ENCODE results near the gene OMA1. TPM values are rescaled to one million over a fixed set of nuclear protein-coding genes. Genes with fewer than 3 reads are reported as not detected.
A peak's percentile ranks its signal among the peaks of the same experiment; 100 is the strongest.
"Not testable (repeated sequence)": the region's sequence is repeated elsewhere in the genome, so short reads cannot be mapped to it uniquely, and the experiment has no call there.

OMA1 gene
- total RNA-seq, 1 experiment from 2014 or later = 11.9 TPM

DNA sequence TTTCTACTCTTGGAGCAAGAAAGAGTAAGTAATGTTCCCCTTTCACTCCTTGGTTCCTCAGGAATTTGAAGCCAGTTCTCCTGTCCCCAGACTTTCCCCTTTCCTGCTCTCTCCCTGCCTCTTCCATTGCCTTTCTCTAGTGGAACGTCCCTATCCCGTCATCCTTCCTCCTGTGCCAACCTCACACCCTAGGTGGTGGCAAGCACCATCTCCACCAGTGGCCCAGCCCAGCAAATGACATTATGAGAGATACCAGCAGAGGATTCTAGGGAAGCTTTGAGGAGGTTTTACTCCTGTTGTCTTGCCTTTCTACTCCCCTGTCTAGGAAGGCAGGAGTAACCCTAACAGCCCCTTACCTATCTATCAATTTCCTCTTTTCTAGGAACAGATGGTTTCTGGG lies 38.6 kb upstream of the OMA1 start:
- BruUV-seq (replicated peaks) = no TSS peak
- no peak overlapping the region for H3K27ac ChIP-seq (ENCODE audit: low read depth, low read length, poor library complexity, severe bottlenecking)
- no peak overlapping the region for H3K4me3 ChIP-seq (ENCODE audit: low read depth, low read length, poor library complexity, severe bottlenecking)
- POLR2A ChIA-PET (ENCODE audit: low non-redundant PET) = no interaction called here
- peaks cover 3% of the 10 kb centered on the region for H3K4me1 ChIP-seq (ENCODE audit: insufficient read depth, low read length, poor library complexity, severe bottlenecking)
- H3K9me3 ChIP-seq (ENCODE audit: low read depth, low read length, poor library complexity, severe bottlenecking) = no peaks in the 10 kb centered on the region
- H3K27me3 ChIP-seq (replicated peaks; ENCODE audit: insufficient read depth, low read depth, low read length, poor library complexity) = no peaks in the 10 kb centered on the region
- TF ChIP-seq EZH2 (IDR thresholded peaks at IDR 0.05; ENCODE audit: borderline replicate concordance, low read depth, low read length, poor library complexity, severe bottlenecking) = no peak
- TF ChIP-seq, protein P1, sequence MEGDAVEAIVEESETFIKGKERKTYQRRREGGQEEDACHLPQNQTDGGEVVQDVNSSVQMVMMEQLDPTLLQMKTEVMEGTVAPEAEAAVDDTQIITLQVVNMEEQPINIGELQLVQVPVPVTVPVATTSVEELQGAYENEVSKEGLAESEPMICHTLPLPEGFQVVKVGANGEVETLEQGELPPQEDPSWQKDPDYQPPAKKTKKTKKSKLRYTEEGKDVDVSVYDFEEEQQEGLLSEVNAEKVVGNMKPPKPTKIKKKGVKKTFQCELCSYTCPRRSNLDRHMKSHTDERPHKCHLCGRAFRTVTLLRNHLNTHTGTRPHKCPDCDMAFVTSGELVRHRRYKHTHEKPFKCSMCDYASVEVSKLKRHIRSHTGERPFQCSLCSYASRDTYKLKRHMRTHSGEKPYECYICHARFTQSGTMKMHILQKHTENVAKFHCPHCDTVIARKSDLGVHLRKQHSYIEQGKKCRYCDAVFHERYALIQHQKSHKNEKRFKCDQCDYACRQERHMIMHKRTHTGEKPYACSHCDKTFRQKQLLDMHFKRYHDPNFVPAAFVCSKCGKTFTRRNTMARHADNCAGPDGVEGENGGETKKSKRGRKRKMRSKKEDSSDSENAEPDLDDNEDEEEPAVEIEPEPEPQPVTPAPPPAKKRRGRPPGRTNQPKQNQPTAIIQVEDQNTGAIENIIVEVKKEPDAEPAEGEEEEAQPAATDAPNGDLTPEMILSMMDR (conservative IDR thresholded peaks at IDR 0.05; ENCODE audit: low read depth, low read length) = no peak
- intact Hi-C loops (cut with micrococcal nuclease; ENCODE audit: unreplicated experiment) = no loop called here
- H3K36me3 ChIP-seq (ENCODE audit: insufficient read depth, low read length, poor library complexity, severe bottlenecking) = no peaks in the 10 kb centered on the region
- CTCF ChIA-PET = no interaction called here
- DNase-seq (ENCODE audit: low spot score) = no peak

DNA sequence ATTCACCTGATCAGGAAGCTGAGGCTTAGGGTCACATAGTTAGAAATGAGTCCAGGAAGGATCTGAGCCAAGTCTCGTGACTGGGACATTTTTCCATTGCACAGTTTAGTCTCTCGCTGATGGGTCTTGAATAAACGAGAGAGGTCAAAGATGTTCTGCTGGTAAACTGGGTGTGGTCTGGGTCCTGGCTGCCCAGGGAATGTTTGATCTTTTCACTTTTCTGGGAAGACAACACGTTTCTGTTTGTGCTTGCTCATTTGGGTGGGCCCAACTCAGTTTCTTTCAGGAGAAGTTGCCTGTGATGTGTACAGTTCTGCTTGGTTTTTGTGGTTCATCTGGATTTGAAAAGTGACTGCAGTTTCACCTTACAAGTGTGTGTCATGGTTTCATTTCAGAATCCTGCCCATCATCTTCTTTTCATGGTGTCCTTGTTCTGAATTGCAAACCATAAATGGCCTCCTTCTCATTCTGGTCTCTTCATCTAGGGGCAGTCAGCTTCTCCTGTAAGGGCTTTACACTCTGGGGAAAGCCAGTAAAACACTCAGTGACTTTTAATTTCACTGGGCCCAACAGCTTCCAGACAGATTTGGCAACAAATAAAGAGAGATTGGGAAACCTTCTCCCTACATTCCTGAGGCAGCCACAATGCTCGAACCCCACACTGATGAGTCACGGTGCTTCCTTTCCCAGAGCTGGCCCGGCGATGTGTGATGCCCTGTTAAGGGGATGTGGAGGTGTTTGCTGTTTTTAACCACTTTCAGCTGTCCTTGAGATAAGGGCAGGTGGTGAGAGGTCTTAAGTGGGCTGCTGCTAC lies 37.8 kb upstream of the OMA1 start:
- peaks cover 3% of the 10 kb centered on the region for H3K4me1 ChIP-seq (ENCODE audit: insufficient read depth, low read length, poor library complexity, severe bottlenecking)
- ChIA-PET POLR2A (ENCODE audit: low non-redundant PET) (no interaction called here), CTCF (no interaction called here)
- no peaks in the 10 kb centered on the region for H3K9me3 ChIP-seq (ENCODE audit: low read depth, low read length, poor library complexity, severe bottlenecking)
- TF ChIP-seq, protein P1 (conservative IDR thresholded peaks at IDR 0.05; ENCODE audit: low read depth, low read length) = no peak
- no peak for TF ChIP-seq EZH2 (IDR thresholded peaks at IDR 0.05; ENCODE audit: borderline replicate concordance, low read depth, low read length, poor library complexity, severe bottlenecking)
- DNase-seq (ENCODE audit: low spot score) = peak; percentile 50
- BruUV-seq (replicated peaks) = no TSS peak
- no peaks in the 10 kb centered on the region for H3K36me3 ChIP-seq (ENCODE audit: insufficient read depth, low read length, poor library complexity, severe bottlenecking)
- H3K27me3 ChIP-seq (replicated peaks; ENCODE audit: insufficient read depth, low read depth, low read length, poor library complexity) = no peaks in the 10 kb centered on the region
- no peak overlapping the region for H3K4me3 ChIP-seq (ENCODE audit: low read depth, low read length, poor library complexity, severe bottlenecking)
- intact Hi-C loops (cut with micrococcal nuclease; ENCODE audit: unreplicated experiment) = no loop called here
- no peak overlapping the region for H3K27ac ChIP-seq (ENCODE audit: low read depth, low read length, poor library complexity, severe bottlenecking)

DNA sequence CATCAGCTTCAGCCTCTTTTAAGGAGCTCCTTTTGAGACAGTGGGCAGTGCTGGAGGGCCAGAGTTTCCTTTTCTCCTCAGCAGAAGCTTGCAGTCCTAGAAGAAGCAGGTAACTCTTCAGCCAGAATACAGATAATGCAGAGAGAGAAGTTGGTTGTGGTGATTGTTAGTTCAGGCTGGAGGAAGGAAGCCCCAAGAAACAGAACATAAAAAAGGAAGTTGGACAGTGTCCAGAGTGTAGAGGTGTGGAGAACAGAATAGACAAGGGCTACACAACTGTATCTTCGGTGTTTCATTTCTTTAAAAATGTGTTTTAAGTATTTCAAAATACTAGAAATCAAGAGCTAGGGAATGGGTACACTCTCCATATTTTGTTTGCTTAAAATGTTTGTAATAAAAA lies 37.0 kb upstream of the OMA1 start:
- Histone ChIP-seq H3K9me3 (ENCODE audit: low read depth, low read length, poor library complexity, severe bottlenecking) (no peaks in the 10 kb centered on the region), H3K27me3 (replicated peaks; ENCODE audit: insufficient read depth, low read depth, low read length, poor library complexity) (no peaks in the 10 kb centered on the region), H3K4me3 (ENCODE audit: low read depth, low read length, poor library complexity, severe bottlenecking) (no peak overlapping the region), H3K36me3 (ENCODE audit: insufficient read depth, low read length, poor library complexity, severe bottlenecking) (no peaks in the 10 kb centered on the region), H3K4me1 (ENCODE audit: insufficient read depth, low read length, poor library complexity, severe bottlenecking) (peaks cover 3% of the 10 kb centered on the region), H3K27ac (ENCODE audit: low read depth, low read length, poor library complexity, severe bottlenecking) (no peak overlapping the region)
- POLR2A ChIA-PET (ENCODE audit: low non-redundant PET) = no interaction called here
- TF ChIP-seq, protein P1 (conservative IDR thresholded peaks at IDR 0.05; ENCODE audit: low read depth, low read length) = no peak
- TF ChIP-seq EZH2 (IDR thresholded peaks at IDR 0.05; ENCODE audit: borderline replicate concordance, low read depth, low read length, poor library complexity, severe bottlenecking) = no peak
- no peak for DNase-seq (ENCODE audit: low spot score)
- intact Hi-C loops (cut with micrococcal nuclease; ENCODE audit: unreplicated experiment) = no loop called here
- BruUV-seq (replicated peaks) = no TSS peak
- CTCF ChIA-PET = no interaction called here

DNA sequence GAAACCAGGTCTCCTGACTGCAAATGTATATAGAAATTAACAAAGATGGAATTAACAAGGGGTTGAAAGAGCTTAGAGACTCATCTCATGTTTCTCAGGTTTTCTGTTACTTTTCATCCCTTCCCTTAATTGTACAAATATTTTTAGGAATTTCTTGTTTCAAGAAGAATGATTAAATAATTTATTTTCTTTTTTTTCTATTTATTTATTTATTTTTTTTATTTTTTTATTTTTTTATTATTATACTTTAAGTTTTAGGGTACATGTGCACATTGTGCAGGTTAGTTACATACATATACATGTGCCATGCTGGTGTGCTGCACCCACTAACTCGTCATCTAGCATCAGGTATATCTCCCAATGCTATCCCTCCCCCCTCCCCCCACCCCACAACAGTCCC lies 35.6 kb upstream of the OMA1 start:
- H3K4me3 ChIP-seq (ENCODE audit: low read depth, low read length, poor library complexity, severe bottlenecking); CTCF ChIA-PET; H3K36me3 ChIP-seq (ENCODE audit: insufficient read depth, low read length, poor library complexity, severe bottlenecking); POLR2A ChIA-PET (ENCODE audit: low non-redundant PET); BruUV-seq (replicated peaks); H3K27ac ChIP-seq (ENCODE audit: low read depth, low read length, poor library complexity, severe bottlenecking); DNase-seq (ENCODE audit: low spot score); H3K9me3 ChIP-seq (ENCODE audit: low read depth, low read length, poor library complexity, severe bottlenecking); H3K4me1 ChIP-seq (ENCODE audit: insufficient read depth, low read length, poor library complexity, severe bottlenecking); intact Hi-C loops (cut with micrococcal nuclease; ENCODE audit: unreplicated experiment): not testable (repeated sequence)
- H3K27me3 ChIP-seq (replicated peaks; ENCODE audit: insufficient read depth, low read depth, low read length, poor library complexity) = peaks cover 12% of the 10 kb centered on the region

Data from A673 (cell line).